Heart left ventricle (tissue), 16 donors: ENCODE data around the gene RGS9. TPM values are rescaled to one million over a fixed set of nuclear protein-coding genes. Genes with fewer than 3 reads are reported as not detected.

Experiments used
- ATAC-seq, 4 donors: fragments of 200-7000 bp; cut with Tn5 transposase; one replicate each; pipeline ENCODE4 v1.9.1; 2020 to 2022; ENCODE audit warnings: moderate library complexity in 4 of 4, mild to moderate bottlenecking in 3 of 4, moderate number of reproducible peaks in 1 of 4
- DNase-seq, 5 donors: peaks; one replicate each; pipeline ENCODE4 v3.0.0-alpha.2; 2020
- H3K27ac ChIP-seq, 12 donors: fragments of 200-600 bp; sonication (generic) in 4 of 12; one replicate each; pipeline versions ENCODE4 v1.5.0 to v1.8.0; 2016 to 2022; ENCODE audit warnings: mild to moderate bottlenecking in 2 of 12
- H3K27me3 ChIP-seq, 9 donors: fragments of 200-600 bp; sonication (generic) in 2 of 9; one replicate each; pipeline versions ENCODE4 v1.5.1 to v1.8.0; 2016 to 2022; ENCODE audit warnings: mild to moderate bottlenecking in 3 of 9
- H3K36me3 ChIP-seq, 9 donors: fragments of 200-600 bp; sonication (generic) in 2 of 9; one replicate each; pipeline versions ENCODE4 v1.5.0 to v1.8.0; 2018 to 2022; ENCODE audit warnings: mild to moderate bottlenecking in 2 of 9
- H3K4me1 ChIP-seq, 12 donors: fragments of 200-600 bp; sonication (generic) in 4 of 12; one replicate each; pipeline versions ENCODE4 v1.5.0 to v1.8.0; 2016 to 2022; ENCODE audit warnings: mild to moderate bottlenecking in 3 of 12
- H3K4me3 ChIP-seq, 12 donors: fragments of 200-600 bp; sonication (generic) in 4 of 12; one replicate each; pipeline versions ENCODE4 v1.5.0 to v1.8.0; 2017 to 2022; ENCODE audit warnings: mild to moderate bottlenecking in 9 of 12, moderate library complexity in 4 of 12
- H3K9me3 ChIP-seq, 12 donors: fragments of 200-600 bp; sonication (generic) in 4 of 12; one replicate each; pipeline versions ENCODE4 v1.5.0 to v1.8.0; 2016 to 2022; ENCODE audit warnings: mild to moderate bottlenecking in 1 of 12
- POLR2A ChIP-seq, 2 donors: fragments of 450-650 bp; IDR thresholded peaks; one replicate each; pipeline ENCODE4 v1.6.1; 2017; ENCODE audit warnings: antibody characterized with exemption in 2 of 2, mild to moderate bottlenecking in 2 of 2, moderate library complexity in 2 of 2
- WGBS, 4 donors: extraction: QIAGEN DNeasy Blood & Tissue Kit in 2 of 4; methylation state at CpG; one replicate each; pipeline versions ENCODE4 v1.1.5 to v1.1.7; 2013 to 2018; 5-methylcytosine and 5-hydroxymethylcytosine counted together
- intact Hi-C, 10 donors: fragments of 100-400 bp; cut with DNase I; formaldehyde crosslinking; loops; one replicate each; pipeline versions ENCODE4 v1.11.1 to v1.14.2; 2022
- polyA plus RNA-seq, 2 donors: library from polyadenylated mRNA; stranded (reverse); fragments of 200-250 nt; gene quantifications; one replicate each; pipeline ENCODE4 v1.2.3, GENCODE V29; 2013
- total RNA-seq, 9 donors: library from RNA; depleted of rRNA in 2 of 9; stranded (reverse); fragments of >200 nt in 2 of 9; fragmentation: NEBNext Ultra II Directional in 3 of 9; extraction: Animal tissue kit (Norgen Biotek cat#: 25700) in 3 of 9; gene quantifications; one replicate each; pipeline versions ENCODE4 v1.1.0 to v1.2.4, GENCODE V29; 2016 to 2023
- TF ChIP-seq, protein P1 (sequence below), 12 donors: fragments of 200-600 bp; sonication (generic) in 4 of 12; IDR thresholded peaks; one replicate each; pipeline versions ENCODE4 v1.5.0 to v1.8.0; 2018 to 2022; ENCODE audit warnings: antibody characterized with exemption in 12 of 12, mild to moderate bottlenecking in 5 of 12
- donor health status: ischemic (EF 13 %, LVEDD 7.1; RV severe dilation, severe dysfunction).
- donor health status: healthy with polysubstance abuse.
- donor health status: DM: no; HTN: yes; CAD: no.
- donor health status: DM: no; HTN: no; CAD: no.
- donor health status: ischemic (EF 25% LVEDD 6.9; RV normal size, moderate dysfunction).
- donor health status: ischemic (EF 25% LVEDD 5.7; RV mildly dilated, moderate dysfunction).
- donor health status: healthy.
- donor health status: DM: yes; HTN: yes; CAD: no.
- donor health status: ischemic (EF 35%, LVEDD 5.7; RV mildly dilated, moderate dysfunction).
- donor health status: nonischemic (EF 11% LVEDD 7.7; RV severe dilation, severe dysfunction).
- donor health status: DM: yes; HTN: yes; CAD: no.
- donor health status: PGD.
- donor health status: ischemic (EF 29% LVEDD 5.4; RV normal size, mild dysfunction).
- donor health status: nonischemic (EF 23%, LVEDD 6.1; RV moderate dilation, normal function).

The RGS9 gene
- total and polyA plus RNA-seq, 11 donors, result 0.68 to 5.1 (median 1.4) TPM

DNA sequence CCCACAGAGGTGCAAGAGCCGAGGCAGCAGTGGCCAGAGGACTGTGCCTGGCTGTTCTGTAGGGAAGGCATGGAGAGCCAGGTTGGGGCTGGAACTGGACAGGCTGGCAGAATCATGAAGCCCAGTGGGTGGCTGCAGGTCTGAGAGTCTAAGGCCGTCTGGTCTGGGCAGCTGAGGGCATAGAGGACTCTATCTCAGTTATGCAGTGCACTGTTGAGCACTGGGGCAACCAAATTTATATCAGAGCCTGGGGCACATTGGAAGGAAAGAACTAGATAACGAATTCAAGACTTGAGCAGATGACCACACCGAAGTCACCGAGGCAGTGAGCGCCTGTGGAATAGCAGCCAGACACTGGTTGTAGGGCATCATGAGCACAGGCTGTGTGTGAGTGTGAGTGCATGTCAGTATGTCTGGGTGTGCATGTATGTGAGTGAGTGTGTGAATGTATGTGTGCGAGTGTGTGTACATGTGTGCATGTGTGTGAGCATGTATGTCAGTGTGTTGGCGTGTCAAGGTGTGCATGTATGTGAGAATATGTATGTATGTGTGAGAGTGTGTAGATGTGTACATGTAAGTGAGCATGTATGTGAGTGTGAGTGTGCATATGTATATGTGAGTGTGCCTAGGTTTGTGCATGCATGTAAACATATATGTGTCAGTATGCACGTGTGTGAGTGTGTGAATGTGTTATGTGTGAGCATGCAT, 37.0 kb downstream of the RGS9 start:
- Histone ChIP-seq H3K27ac (peak overlapping the region in 1 of 12 donors; percentile 39), H3K4me1 (peaks cover 0 to 17% (median 2%) of the 10 kb centered on the region in 12 donors), H3K9me3 (no peaks in the 10 kb centered on the region), H3K36me3 (no peaks in the 10 kb centered on the region), H3K4me3 (no peak overlapping the region), H3K27me3 (peaks cover 0 to 2% (median 0%) of the 10 kb centered on the region in 9 donors)
- TF ChIP-seq POLR2A (IDR thresholded peaks at IDR 0.05), result no peak
- TF ChIP-seq, protein P1, sequence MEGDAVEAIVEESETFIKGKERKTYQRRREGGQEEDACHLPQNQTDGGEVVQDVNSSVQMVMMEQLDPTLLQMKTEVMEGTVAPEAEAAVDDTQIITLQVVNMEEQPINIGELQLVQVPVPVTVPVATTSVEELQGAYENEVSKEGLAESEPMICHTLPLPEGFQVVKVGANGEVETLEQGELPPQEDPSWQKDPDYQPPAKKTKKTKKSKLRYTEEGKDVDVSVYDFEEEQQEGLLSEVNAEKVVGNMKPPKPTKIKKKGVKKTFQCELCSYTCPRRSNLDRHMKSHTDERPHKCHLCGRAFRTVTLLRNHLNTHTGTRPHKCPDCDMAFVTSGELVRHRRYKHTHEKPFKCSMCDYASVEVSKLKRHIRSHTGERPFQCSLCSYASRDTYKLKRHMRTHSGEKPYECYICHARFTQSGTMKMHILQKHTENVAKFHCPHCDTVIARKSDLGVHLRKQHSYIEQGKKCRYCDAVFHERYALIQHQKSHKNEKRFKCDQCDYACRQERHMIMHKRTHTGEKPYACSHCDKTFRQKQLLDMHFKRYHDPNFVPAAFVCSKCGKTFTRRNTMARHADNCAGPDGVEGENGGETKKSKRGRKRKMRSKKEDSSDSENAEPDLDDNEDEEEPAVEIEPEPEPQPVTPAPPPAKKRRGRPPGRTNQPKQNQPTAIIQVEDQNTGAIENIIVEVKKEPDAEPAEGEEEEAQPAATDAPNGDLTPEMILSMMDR (IDR thresholded peaks at IDR 0.05), result no peak
- intact Hi-C loops, result no loop called here
- DNase-seq (no peak), ATAC-seq (peak in 1 of 4 donors; percentile 18)
- 72 to 87% (median 80%) methylated on average over 9 of the region's 9 CpGs for WGBS, 4 donors

DNA sequence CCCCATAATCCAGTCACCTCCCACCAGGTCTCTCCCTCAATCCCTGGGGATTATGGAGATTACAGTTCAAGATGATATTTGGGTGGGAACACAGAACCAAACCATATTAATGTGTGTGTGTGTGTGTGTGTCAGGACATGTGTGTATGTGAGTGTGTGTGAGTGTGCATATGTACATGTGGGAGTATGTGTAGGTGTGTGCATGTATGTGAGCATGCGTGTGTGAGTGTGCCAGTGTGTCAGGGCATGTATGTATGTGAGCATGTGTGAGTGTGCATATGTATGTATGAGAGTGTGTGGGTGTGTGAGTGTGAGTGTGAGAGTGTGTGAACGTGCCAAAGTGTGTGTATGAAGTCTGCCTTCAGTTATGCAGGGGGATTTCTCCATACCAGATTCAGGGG, 37.8 kb downstream of the RGS9 start:
- TF ChIP-seq, protein P1 (IDR thresholded peaks at IDR 0.05), result no peak
- no peak for TF ChIP-seq POLR2A (IDR thresholded peaks at IDR 0.05)
- intact Hi-C loops, result no loop called here

DNA sequence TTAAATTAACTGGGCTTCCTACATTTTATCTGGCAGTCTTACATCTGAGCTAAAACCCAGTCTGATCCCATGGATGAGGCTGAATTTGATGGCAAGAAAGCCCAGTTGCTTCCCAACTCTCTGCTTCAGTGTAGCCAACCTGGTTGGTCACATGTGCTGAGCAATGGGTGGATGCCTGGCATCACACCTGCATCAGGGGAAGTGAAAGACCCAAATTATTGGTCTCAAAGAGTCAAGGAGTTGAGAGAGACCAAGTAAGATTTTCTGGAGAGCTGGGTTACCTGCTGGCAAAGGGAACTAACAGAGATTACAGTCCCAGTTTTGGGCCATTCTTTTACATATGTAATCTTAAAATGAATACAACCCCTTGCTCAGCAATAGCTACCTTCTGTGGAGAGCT, 38.8 kb downstream of the RGS9 start:
- Histone ChIP-seq H3K9me3 (no peaks in the 10 kb centered on the region), H3K4me3 (no peak overlapping the region), H3K27ac (no peak overlapping the region), H3K27me3 (no peaks in the 10 kb centered on the region), H3K4me1 (peaks cover 0 to 17% (median under 1%) of the 10 kb centered on the region in 12 donors), H3K36me3 (no peaks in the 10 kb centered on the region)
- ATAC-seq, result no peak
- TF ChIP-seq, protein P1 (IDR thresholded peaks at IDR 0.05), result no peak
- TF ChIP-seq POLR2A (IDR thresholded peaks at IDR 0.05), result no peak
- DNase-seq, result no peak
- intact Hi-C loops, result no loop called here

More for the DNA sequence above, 37.8 kb downstream of the RGS9 start:
- Histone ChIP-seq H3K4me1 (peaks cover 0 to 17% (median 2%) of the 10 kb centered on the region in 12 donors), H3K27me3 (no peaks in the 10 kb centered on the region), H3K9me3 (no peaks in the 10 kb centered on the region), H3K27ac (no peak overlapping the region), H3K36me3 (no peaks in the 10 kb centered on the region), H3K4me3 (no peak overlapping the region)
- ATAC-seq, result no peak
- 79 to 88% (median 87%) methylated on average over 2 of the region's 2 CpGs for WGBS, 4 donors
- no peak for DNase-seq

GRCh38 chr17:65176646-65177409, 39.7 kb downstream of the RGS9 start:
- Histone ChIP-seq H3K9me3 (no peaks in the 10 kb centered on the region), H3K4me1 (peaks cover 0 to 24% (median 0%) of the 10 kb centered on the region in 12 donors), H3K4me3 (no peak overlapping the region), H3K27me3 (no peaks in the 10 kb centered on the region), H3K27ac (no peak overlapping the region), H3K36me3 (no peaks in the 10 kb centered on the region)
- ATAC-seq, result no peak
- WGBS, 4 donors, result 85 to 97% (median 95%) methylated on average over 5 of the region's 5 CpGs
- TF ChIP-seq POLR2A (IDR thresholded peaks at IDR 0.05), result no peak
- TF ChIP-seq, protein P1 (IDR thresholded peaks at IDR 0.05), result no peak
- intact Hi-C loops, result no loop called here
- DNase-seq, result no peak
